Activated CD8-positive, alpha-beta memory T cell treated with anti-CD3 and anti-CD28 coated beads, Interleukin-2, amount 50 U/mL, for 4 hours (primary cell): ENCODE measurements around the gene CD7.
A peak's percentile ranks its signal among the peaks of the same experiment; 100 is the strongest.

Source experiments
- DNase-seq: peaks from one replicate; pipeline ENCODE4 v3.0.0-alpha.2; 2020

The CD7 gene

GRCh38 chr17:82314012-82314726, 3.2 kb downstream of the CD7 start:
- DNase-seq, result no peak

GRCh38 chr17:82313195-82314011, 4.0 kb downstream of the CD7 start:
- DNase-seq, result no peak

- DNase-seq, result no peak
These were observed 5.4 kb downstream of the CD7 start for GRCh38 chr17:82311971-82312370.

- no peak for DNase-seq
These were observed 6.5 kb downstream of the CD7 start for GRCh38 chr17:82310877-82311276.

GRCh38 chr17:82309656-82310570, 7.5 kb downstream of the CD7 start:
- DNase-seq, result no peak

- DNase-seq, result no peak
These were observed 11.6 kb downstream of the CD7 start for GRCh38 chr17:82305727-82306300.

GRCh38 chr17:82304826-82305726, 12.3 kb downstream of the CD7 start:
- no peak for DNase-seq

- no peak for DNase-seq
These were observed 13.2 kb downstream of the CD7 start for GRCh38 chr17:82303944-82304808.

GRCh38 chr17:82302991-82303943, 14.1 kb downstream of the CD7 start:
- DNase-seq, result no peak

- no peak for DNase-seq
These were observed 14.8 kb downstream of the CD7 start for GRCh38 chr17:82302568-82302963.

- DNase-seq, result no peak
These were observed 15.4 kb downstream of the CD7 start for GRCh38 chr17:82301916-82302567.

- no peak for DNase-seq
These were observed 16.0 kb downstream of the CD7 start for GRCh38 chr17:82301300-82301915.

- peak; percentile 74 for DNase-seq
These were observed 16.6 kb downstream of the CD7 start for GRCh38 chr17:82300707-82301270.

GRCh38 chr17:82300228-82300627, 17.2 kb downstream of the CD7 start:
- no peak for DNase-seq

- DNase-seq, result no peak
These were observed 18.0 kb downstream of the CD7 start for GRCh38 chr17:82299452-82299851.

- no peak for DNase-seq
These were observed 18.6 kb downstream of the CD7 start for GRCh38 chr17:82298538-82299421.
